Hepatocyte (in vitro differentiated cells): ENCODE data around the gene CERS5. TPM values are rescaled to one million over a fixed set of nuclear protein-coding genes. Genes with fewer than 3 reads are reported as not detected.

Source experiments
- DNase-seq: peaks from one replicate; pipeline ENCODE4 v3.0.0-alpha.2; 2016; ENCODE audit warnings: low spot score
- H2AFZ ChIP-seq: fragments of 200-600 bp; sonication (generic); 2 replicates; pipeline ENCODE4 v1.6.0; 2016; ENCODE audit warnings: antibody characterized with exemption, mild to moderate bottlenecking
- H3K27ac ChIP-seq: fragments of 200-600 bp; sonication (generic); 2 replicates; pipeline ENCODE4 v1.5.1; 2016; ENCODE audit warnings: mild to moderate bottlenecking
- H3K27me3 ChIP-seq: fragments of 200-600 bp; sonication (generic); 2 replicates; pipeline ENCODE4 v1.6.1; 2016
- H3K36me3 ChIP-seq: fragments of 200-600 bp; sonication (generic); replicated peaks from 2 replicates; pipeline ENCODE4 v1.5.1; 2016; ENCODE audit warnings: low read depth; ENCODE audit not compliant: insufficient read depth
- H3K4me1 ChIP-seq: fragments of 200-600 bp; sonication (generic); 2 replicates; pipeline ENCODE4 v1.5.1; 2016; ENCODE audit warnings: mild to moderate bottlenecking, moderate library complexity; ENCODE audit not compliant: insufficient read depth
- H3K4me2 ChIP-seq: fragments of 200-600 bp; sonication (generic); 2 replicates; pipeline ENCODE4 v1.6.0; 2016
- H3K4me3 ChIP-seq: fragments of 200-600 bp; sonication (generic); 2 replicates; pipeline ENCODE4 v1.5.1; 2016; ENCODE audit warnings: mild to moderate bottlenecking
- H3K79me2 ChIP-seq: fragments of 200-600 bp; sonication (generic); 2 replicates; pipeline ENCODE4 v1.6.0; 2017; ENCODE audit warnings: mild to moderate bottlenecking
- H3K9me2 ChIP-seq: fragments of 200-600 bp; sonication (generic); replicated peaks from 2 replicates; pipeline ENCODE4 v1.6.0; 2017; ENCODE audit warnings: mild to moderate bottlenecking; ENCODE audit not compliant: insufficient read depth
- H3K9me3 ChIP-seq: fragments of 200-600 bp; sonication (generic); 2 replicates; pipeline ENCODE4 v1.5.1; 2016; ENCODE audit warnings: low read depth, mild to moderate bottlenecking
- H4K20me1 ChIP-seq: fragments of 200-600 bp; sonication (generic); 2 replicates; pipeline ENCODE4 v1.6.0; 2016; ENCODE audit warnings: mild to moderate bottlenecking; ENCODE audit not compliant: insufficient read depth, poor library complexity, severe bottlenecking
- EZH2 ChIP-seq: fragments of 200-600 bp; sonication (generic); IDR thresholded peaks from 2 replicates; pipeline ENCODE4 v1.6.1; 2016; ENCODE audit warnings: antibody characterized with exemption, mild to moderate bottlenecking, borderline replicate concordance
- EZH2phosphoT487 ChIP-seq: fragments of 200-600 bp; sonication (generic); IDR thresholded peaks from one replicate; pipeline ENCODE4 v1.6.1; 2018; ENCODE audit warnings: antibody characterized with exemption, mild to moderate bottlenecking, low read depth, moderate library complexity; ENCODE audit not compliant: unreplicated experiment, severe bottlenecking
- whole genome bisulfite sequencing: methylation state at CpG from one replicate; pipeline ENCODE4 v1.1.6; 2016; ENCODE audit warnings: low lambda C conversion rate; ENCODE audit errors: missing lambda C conversion rate; 5-methylcytosine and 5-hydroxymethylcytosine counted together
- polyA plus RNA-seq: library from polyadenylated mRNA; unstranded; fragments of >200 nt; fragmentation: Nextera tagmentation; extraction: Ambion mirVana; gene quantifications from 2 replicates; pipeline ENCODE4 v1.2.1, GENCODE V29; 2016
- total RNA-seq: library from RNA; depleted of rRNA; stranded (reverse); fragments of >200 nt; gene quantifications from 2 replicates; pipeline ENCODE4 v1.2.3, GENCODE V29; 2014
- TF ChIP-seq, protein P1 (sequence below): fragments of 200-600 bp; sonication (generic); IDR thresholded peaks from 2 replicates; pipeline ENCODE4 v1.5.1; 2016; ENCODE audit warnings: antibody characterized with exemption, mild to moderate bottlenecking; ENCODE audit not compliant: poor library complexity

Gene CERS5
- total and polyA plus RNA-seq, 2 experiments from 2014 or later, result 38.8 to 53.3 TPM

DNA sequence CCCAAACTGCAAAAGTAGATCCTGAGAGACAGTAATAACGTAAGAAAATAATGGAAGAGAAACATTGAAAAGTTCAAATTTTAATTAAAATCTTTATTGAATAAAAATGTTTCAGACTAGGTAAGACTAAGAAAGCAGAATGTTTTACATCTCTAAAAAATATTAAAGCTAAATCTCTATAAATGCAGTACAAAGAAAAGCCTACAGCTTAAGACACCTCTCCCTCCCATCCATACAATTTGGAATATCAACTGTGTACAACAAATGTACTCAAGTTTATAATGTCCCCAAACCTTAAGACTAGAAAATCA lies 8.5 kb upstream of the CERS5 start:
- Histone ChIP-seq H3K9me3 (no peaks in the 10 kb centered on the region), H2AFZ (no peak overlapping the region), H3K79me2 (no peaks in the 10 kb centered on the region), H3K36me3 (no peaks in the 10 kb centered on the region), H4K20me1 (no peaks in the 10 kb centered on the region), H3K9me2 (no peaks in the 10 kb centered on the region), H3K27ac (no peak overlapping the region), H3K27me3 (no peaks in the 10 kb centered on the region), H3K4me2 (no peak overlapping the region), H3K4me1 (no peaks in the 10 kb centered on the region), H3K4me3 (no peak overlapping the region)
- TF ChIP-seq EZH2phosphoT487 (no peak), EZH2 (no peak)
- TF ChIP-seq, protein P1, sequence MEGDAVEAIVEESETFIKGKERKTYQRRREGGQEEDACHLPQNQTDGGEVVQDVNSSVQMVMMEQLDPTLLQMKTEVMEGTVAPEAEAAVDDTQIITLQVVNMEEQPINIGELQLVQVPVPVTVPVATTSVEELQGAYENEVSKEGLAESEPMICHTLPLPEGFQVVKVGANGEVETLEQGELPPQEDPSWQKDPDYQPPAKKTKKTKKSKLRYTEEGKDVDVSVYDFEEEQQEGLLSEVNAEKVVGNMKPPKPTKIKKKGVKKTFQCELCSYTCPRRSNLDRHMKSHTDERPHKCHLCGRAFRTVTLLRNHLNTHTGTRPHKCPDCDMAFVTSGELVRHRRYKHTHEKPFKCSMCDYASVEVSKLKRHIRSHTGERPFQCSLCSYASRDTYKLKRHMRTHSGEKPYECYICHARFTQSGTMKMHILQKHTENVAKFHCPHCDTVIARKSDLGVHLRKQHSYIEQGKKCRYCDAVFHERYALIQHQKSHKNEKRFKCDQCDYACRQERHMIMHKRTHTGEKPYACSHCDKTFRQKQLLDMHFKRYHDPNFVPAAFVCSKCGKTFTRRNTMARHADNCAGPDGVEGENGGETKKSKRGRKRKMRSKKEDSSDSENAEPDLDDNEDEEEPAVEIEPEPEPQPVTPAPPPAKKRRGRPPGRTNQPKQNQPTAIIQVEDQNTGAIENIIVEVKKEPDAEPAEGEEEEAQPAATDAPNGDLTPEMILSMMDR, result no peak
- WGBS, result 62% methylated on average over 1 of the region's 1 CpG
- DNase-seq, result no peak

DNA sequence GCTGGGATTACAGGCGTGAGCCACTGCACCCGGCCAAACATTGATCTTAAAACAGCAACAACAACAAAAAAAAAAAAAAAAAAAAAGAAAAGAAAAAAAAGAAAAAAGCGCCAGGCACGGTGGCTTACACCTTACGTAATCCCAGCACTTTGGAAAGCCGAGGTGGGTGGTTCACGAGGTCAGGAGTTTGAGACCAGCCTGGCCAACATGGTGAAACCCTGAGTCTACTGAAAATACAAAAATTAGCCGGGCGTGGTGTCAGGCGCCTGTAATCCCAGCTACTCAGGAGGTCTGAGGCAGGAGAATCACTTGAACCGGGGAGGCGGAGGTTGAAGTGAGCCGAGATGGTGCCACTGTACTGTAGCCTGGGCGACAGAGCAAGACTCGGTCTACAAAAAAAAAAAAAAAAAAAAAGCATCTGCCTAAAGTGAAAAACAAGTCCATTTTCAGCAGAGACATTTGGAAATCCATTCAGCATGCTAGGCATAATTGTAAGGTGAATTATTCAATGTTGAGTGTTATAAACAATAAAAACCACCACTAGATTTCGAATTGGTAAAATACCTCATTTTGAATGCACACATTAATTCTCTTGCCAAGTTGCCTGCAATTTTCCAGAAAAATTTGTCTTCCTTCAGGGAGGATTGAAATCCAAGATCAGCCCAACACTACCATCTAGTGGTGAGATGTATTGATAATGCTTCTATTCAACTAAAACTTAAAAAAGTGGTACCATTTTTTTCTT lies 8.0 kb upstream of the CERS5 start:
- peak; percentile 83 for DNase-seq
- H3K4me3 ChIP-seq, result no peak overlapping the region
- no peaks in the 10 kb centered on the region for H3K4me1 ChIP-seq
- no peaks in the 10 kb centered on the region for H3K79me2 ChIP-seq
- WGBS, result 81% methylated on average over 16 of the region's 16 CpGs
- no peak overlapping the region for H3K4me2 ChIP-seq
- no peaks in the 10 kb centered on the region for H3K27me3 ChIP-seq
- H3K9me3 ChIP-seq, result no peaks in the 10 kb centered on the region
- no peak for TF ChIP-seq EZH2phosphoT487
- TF ChIP-seq, protein P1, result peak; percentile 77
- no peaks in the 10 kb centered on the region for H4K20me1 ChIP-seq
- H3K36me3 ChIP-seq, result no peaks in the 10 kb centered on the region
- H3K27ac ChIP-seq, result no peak overlapping the region
- no peak overlapping the region for H2AFZ ChIP-seq
- H3K9me2 ChIP-seq, result no peaks in the 10 kb centered on the region

DNA sequence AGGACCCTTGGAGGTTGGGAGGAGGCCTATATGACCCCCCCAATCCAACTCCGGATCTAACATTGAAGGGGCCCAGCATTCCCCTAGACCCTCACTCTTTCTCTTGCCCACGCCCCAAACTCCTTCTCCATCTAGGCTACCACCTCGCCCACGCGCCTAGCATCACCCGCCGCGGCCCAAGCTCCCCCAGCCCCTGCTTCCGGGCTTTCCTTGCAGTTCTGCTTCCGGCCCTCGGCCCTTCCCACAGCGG lies 445 bp downstream of the CERS5 start:
- peak overlapping the region; percentile 88 for H3K4me2 ChIP-seq
- WGBS, result 0% methylated on average over 1 of the region's 12 CpGs
- no peaks in the 10 kb centered on the region for H3K9me3 ChIP-seq
- H3K27me3 ChIP-seq, result no peaks in the 10 kb centered on the region
- peaks cover 16% of the 10 kb centered on the region for H3K4me1 ChIP-seq
- peak overlapping the region; percentile 49 for H3K4me3 ChIP-seq
- peak overlapping the region; percentile 97 for H3K27ac ChIP-seq
- H3K9me2 ChIP-seq, result no peaks in the 10 kb centered on the region
- no peaks in the 10 kb centered on the region for H3K36me3 ChIP-seq
- no peaks in the 10 kb centered on the region for H4K20me1 ChIP-seq
- peak; percentile 72 for DNase-seq
- H3K79me2 ChIP-seq, result peaks cover 55% of the 10 kb centered on the region
- TF ChIP-seq EZH2, result no peak
- H2AFZ ChIP-seq, result peak overlapping the region; percentile 49

DNA sequence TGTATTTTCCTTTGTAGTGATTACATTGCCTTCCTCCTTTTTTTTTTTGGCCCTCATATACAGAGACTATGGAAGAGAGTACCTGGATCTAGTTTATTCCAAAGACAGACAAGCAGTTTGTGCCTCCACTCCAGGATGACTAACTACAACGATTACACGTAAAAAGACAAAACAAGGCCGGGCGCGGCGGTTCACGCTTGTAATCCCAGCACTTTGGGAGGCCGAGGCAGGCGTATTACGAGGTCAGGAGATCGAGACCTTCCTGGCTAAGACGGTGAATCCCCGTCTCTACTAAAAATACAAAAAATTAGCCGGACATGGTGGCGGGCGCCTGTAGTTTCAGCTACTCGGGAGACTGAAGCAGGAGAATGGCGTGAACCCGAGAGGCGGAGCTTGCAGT lies 2.2 kb downstream of the CERS5 start:
- Histone ChIP-seq H3K9me2 (no peaks in the 10 kb centered on the region), H3K4me2 (no peak overlapping the region), H3K9me3 (no peaks in the 10 kb centered on the region), H3K27me3 (no peaks in the 10 kb centered on the region), H3K79me2 (peaks cover 70% of the 10 kb centered on the region), H3K36me3 (no peaks in the 10 kb centered on the region), H4K20me1 (peaks cover 8% of the 10 kb centered on the region), H3K4me3 (no peak overlapping the region), H2AFZ (no peak overlapping the region), H3K4me1 (peaks cover 19% of the 10 kb centered on the region), H3K27ac (no peak overlapping the region)
- WGBS, result 94% methylated on average over 20 of the region's 20 CpGs
- TF ChIP-seq EZH2phosphoT487 (no peak), EZH2 (no peak)
- TF ChIP-seq, protein P1, result no peak
- no peak for DNase-seq
